ENCODE data around the gene AHCY. TPM values are rescaled to one million over a fixed set of nuclear protein-coding genes. Genes with fewer than 3 reads are reported as not detected.
"Not testable (repeated sequence)": the region's sequence is repeated elsewhere in the genome, so short reads cannot be mapped to it uniquely, and the experiment has no call there.

Gene AHCY
- total RNA-seq, 1 donor from 2014 or later, result 77.9 TPM

DNA sequence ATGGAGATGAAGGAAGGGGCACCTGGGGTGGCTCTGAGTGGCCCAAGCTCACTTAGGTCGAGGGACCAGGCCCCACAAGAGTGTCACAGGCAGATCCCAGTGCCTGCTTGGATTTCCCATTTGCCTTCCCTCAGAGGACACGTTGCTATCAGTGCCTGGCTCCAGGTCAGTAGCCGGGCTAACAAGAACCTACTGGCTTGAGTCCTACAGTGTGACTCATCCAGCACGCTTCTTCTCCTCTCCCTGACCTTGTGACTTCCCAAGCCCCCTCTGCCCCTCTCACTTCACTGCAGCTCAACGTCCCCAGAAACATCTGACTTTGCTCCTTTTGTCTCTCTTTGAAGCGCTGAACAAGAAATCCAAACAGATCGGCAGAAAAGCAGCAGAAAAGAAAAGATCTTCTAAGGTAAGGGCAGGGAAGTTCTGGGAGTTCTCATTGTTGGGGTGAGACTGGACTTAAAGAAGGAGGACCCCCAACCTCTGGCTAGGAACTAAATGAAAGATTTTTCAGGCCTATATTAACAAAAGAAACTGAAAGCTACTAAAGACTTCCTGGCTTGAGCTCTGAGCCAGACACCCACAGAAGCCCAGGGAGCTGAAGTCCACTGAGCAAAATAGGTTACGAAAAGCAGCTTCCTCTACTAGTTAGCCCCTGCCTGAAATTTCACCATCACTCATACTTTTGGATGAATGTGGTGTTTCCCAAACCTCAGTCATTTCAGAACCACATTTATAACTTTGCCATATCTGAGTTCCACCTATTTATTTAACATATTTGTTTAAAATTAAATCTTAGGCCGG is 40.5 kb downstream of the AHCY start:
- Mint-ChIP-seq H3K27me3 (no peaks in the 10 kb centered on the region), H3K36me3 (ENCODE audit: low read depth) (no peaks in the 10 kb centered on the region), H3K4me3 (no peak overlapping the region), H3K4me1 (peaks cover 3% of the 10 kb centered on the region), H3K27ac (no peak overlapping the region), H3K9me3 (no peaks in the 10 kb centered on the region)
- POLR2A ChIA-PET, result no interaction called here
- ATAC-seq (ENCODE audit: low read depth) (no peak), DNase-seq (no peak)
- TF ChIP-seq, protein P1, sequence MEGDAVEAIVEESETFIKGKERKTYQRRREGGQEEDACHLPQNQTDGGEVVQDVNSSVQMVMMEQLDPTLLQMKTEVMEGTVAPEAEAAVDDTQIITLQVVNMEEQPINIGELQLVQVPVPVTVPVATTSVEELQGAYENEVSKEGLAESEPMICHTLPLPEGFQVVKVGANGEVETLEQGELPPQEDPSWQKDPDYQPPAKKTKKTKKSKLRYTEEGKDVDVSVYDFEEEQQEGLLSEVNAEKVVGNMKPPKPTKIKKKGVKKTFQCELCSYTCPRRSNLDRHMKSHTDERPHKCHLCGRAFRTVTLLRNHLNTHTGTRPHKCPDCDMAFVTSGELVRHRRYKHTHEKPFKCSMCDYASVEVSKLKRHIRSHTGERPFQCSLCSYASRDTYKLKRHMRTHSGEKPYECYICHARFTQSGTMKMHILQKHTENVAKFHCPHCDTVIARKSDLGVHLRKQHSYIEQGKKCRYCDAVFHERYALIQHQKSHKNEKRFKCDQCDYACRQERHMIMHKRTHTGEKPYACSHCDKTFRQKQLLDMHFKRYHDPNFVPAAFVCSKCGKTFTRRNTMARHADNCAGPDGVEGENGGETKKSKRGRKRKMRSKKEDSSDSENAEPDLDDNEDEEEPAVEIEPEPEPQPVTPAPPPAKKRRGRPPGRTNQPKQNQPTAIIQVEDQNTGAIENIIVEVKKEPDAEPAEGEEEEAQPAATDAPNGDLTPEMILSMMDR (IDR thresholded peaks at IDR 0.05), result no peak
- intact Hi-C loops (cut with micrococcal nuclease), result no loop called here
- CTCF ChIA-PET, result interaction anchor here (0.6 kb wide), 1 partner anchor 24 kb away, joined by 3 read pairs; no protein-coding TSS in a partner anchor

DNA sequence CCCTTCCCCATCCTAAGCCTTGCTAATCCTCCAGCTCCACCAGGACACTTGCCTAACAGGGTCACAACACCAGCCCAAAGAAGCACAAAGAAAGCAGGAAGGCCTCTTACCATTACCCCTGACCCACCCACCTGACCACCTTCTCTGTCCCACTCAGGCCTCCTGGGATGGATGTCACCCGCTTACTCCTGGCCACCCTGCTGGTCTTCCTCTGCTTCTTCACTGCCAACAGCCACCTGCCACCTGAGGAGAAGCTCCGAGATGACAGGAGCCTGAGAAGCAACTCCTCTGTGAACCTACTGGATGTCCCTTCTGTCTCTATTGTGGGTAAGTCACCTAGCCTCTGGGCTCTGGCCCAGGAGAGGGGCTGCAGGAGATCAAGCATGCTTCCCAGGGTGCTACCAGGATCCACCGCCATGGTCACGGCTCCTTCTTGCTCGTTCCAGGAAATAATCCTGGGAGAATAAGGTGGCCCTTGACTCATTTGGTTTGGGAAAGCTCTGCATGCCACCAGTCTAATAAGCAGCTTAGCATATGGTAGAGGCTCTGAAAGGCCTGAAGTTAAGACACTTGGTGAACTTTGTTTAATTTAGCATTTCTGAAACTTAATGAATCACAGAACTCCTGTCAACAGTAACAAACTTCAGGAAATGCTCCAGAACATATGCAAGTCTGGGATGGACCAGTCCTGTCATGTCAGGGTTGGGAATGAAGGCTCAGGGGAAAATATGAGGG is 42.8 kb downstream of the AHCY start:
- peaks cover 3% of the 10 kb centered on the region for H3K4me1 Mint-ChIP-seq
- H3K36me3 Mint-ChIP-seq (ENCODE audit: low read depth), result no peaks in the 10 kb centered on the region
- ChIA-PET POLR2A (no interaction called here), CTCF (no interaction called here)
- no peak overlapping the region for H3K27ac Mint-ChIP-seq
- H3K4me3 Mint-ChIP-seq, result no peak overlapping the region
- TF ChIP-seq, protein P1 (IDR thresholded peaks at IDR 0.05), result no peak
- ATAC-seq (ENCODE audit: low read depth), result no peak
- H3K27me3 Mint-ChIP-seq, result no peaks in the 10 kb centered on the region
- no peaks in the 10 kb centered on the region for H3K9me3 Mint-ChIP-seq
- no peak for DNase-seq
- intact Hi-C loops (cut with micrococcal nuclease), result no loop called here

DNA sequence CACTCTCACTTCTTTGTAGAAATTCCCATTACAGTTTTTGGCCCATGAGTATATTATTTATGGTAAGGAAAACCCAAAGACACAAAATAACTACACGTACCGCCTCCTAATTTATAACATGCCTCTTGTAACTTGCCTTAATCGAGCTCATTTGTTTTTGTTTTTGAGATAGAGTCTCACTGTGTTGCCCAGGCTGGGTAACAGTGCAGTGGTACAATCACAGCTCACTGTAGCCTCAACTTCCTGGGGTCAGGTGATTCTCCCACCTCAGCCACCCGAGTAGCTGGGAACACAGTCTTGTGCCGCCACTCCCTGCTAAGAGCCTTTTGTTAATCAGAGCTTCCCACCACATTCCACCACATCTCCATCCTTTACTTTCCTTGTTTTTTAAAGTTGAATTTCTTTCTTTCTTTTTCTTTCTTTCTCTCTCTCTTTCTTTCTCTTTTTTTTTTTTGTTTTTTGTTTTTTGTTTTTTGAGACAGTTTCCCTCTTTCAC is 46.5 kb downstream of the AHCY start:
- TF ChIP-seq, protein P1 (IDR thresholded peaks at IDR 0.05), result no peak
- Mint-ChIP-seq H3K36me3 (ENCODE audit: low read depth) (no peaks in the 10 kb centered on the region), H3K9me3 (no peaks in the 10 kb centered on the region), H3K27me3 (no peaks in the 10 kb centered on the region), H3K4me1 (no peaks in the 10 kb centered on the region), H3K4me3 (no peak overlapping the region), H3K27ac (no peak overlapping the region)
- DNase-seq (no peak), ATAC-seq (ENCODE audit: low read depth) (no peak)
- POLR2A ChIA-PET, result no interaction called here
- CTCF ChIA-PET, result interaction anchor here (0.8 to 1.0 kb wide), 2 partner anchors 513 to 580 kb away, joined by 3 read pairs; no protein-coding TSS in a partner anchor
- intact Hi-C loops (cut with micrococcal nuclease), result no loop called here

DNA sequence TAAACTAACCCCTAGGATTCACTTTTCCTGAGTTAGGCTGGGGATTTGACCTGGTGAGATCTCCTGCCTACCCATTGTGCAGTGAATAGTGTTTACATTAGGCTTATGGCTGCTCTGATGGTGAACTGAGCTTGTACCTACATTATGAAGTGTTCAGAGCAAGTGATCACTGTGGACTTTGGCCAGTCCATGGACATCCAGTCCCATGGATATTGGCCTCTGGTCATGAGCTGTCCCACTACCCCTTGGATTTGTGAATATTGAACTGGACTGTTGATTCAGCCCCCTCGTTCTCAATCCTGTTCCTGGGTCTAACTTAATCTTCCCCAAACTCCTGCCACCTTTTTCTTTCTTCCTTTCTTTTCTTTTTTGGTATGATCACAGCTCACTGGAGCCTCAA is 48.2 kb downstream of the AHCY start:
- intact Hi-C loops (cut with micrococcal nuclease), result no loop called here
- H3K27ac Mint-ChIP-seq, result no peak overlapping the region

DNA sequence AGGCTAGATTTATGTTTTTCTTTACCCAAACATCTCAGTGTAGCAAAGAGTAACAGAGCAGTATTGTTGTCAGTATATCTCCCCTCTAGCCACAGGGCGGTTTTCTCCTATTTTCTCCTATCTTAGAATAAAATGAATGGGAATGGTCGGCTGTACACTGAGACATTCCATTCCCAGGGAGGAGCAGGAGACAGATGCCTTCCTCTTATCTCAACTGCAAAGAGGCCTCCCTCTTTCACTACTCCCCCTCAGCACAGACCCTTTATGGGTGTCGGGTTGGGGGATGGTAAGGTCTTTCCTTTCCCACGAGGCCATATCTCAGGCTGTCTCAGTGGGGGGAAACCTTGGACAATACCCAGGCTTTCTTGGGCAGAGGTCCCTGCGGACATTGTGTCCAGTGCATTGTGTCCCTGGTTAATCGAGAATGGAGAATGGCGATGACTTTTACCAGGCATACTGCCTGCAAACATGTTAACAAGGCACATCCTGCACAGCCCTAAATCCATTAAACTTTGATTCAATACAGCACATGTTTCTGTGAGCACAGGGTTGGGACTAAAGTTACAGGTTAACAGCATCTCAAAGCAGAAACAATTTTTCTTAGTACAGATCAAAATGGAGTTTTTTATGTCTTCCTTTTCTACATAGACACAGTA is 50.6 kb downstream of the AHCY start:
- H3K27me3 Mint-ChIP-seq; H3K4me3 Mint-ChIP-seq; intact Hi-C loops (cut with micrococcal nuclease); ATAC-seq (ENCODE audit: low read depth); H3K27ac Mint-ChIP-seq; CTCF ChIA-PET; H3K9me3 Mint-ChIP-seq; DNase-seq; H3K4me1 Mint-ChIP-seq; H3K36me3 Mint-ChIP-seq (ENCODE audit: low read depth): not testable (repeated sequence)
- POLR2A ChIA-PET, result interaction anchor here (0.6 kb wide), 1 partner anchor 92 kb away, joined by 7 read pairs; no protein-coding TSS in a partner anchor

More for the DNA sequence above, 48.2 kb downstream of the AHCY start:
- H3K4me1 Mint-ChIP-seq, result no peaks in the 10 kb centered on the region
- TF ChIP-seq, protein P1 (IDR thresholded peaks at IDR 0.05), result no peak
- ATAC-seq (ENCODE audit: low read depth), result no peak
- no peaks in the 10 kb centered on the region for H3K27me3 Mint-ChIP-seq
- H3K36me3 Mint-ChIP-seq (ENCODE audit: low read depth), result no peaks in the 10 kb centered on the region
- no peaks in the 10 kb centered on the region for H3K9me3 Mint-ChIP-seq
- ChIA-PET POLR2A (no interaction called here), CTCF (no interaction called here)
- DNase-seq, result no peak
- H3K4me3 Mint-ChIP-seq, result no peak overlapping the region
